ENCODE measurements around the gene FAM237A.

GRCh38 chr2:206641226-206641625 lies 1.1 kb upstream of the FAM237A start:
- TF ChIP-seq CTCF (IDR thresholded peaks at IDR 0.05): no peak
- no peak for TF ChIP-seq POLR2AphosphoS5 (IDR thresholded peaks at IDR 0.05)
- TF ChIP-seq POLR2A (IDR thresholded peaks at IDR 0.05): no peak
- no peak for TF ChIP-seq EP300 (IDR thresholded peaks at IDR 0.05)
